NCI-H1930 (cell line): ENCODE results near the gene TMEM63B.
"Not testable (repeated sequence)": the region's sequence is repeated elsewhere in the genome, so short reads cannot be mapped to it uniquely, and the experiment has no call there.

Experiments
- DNase-seq, 2 experiments: peaks; one replicate each; lab custom pipeline; 2025; lab: John Stamatoyannopoulos, UW

TMEM63B gene

DNA sequence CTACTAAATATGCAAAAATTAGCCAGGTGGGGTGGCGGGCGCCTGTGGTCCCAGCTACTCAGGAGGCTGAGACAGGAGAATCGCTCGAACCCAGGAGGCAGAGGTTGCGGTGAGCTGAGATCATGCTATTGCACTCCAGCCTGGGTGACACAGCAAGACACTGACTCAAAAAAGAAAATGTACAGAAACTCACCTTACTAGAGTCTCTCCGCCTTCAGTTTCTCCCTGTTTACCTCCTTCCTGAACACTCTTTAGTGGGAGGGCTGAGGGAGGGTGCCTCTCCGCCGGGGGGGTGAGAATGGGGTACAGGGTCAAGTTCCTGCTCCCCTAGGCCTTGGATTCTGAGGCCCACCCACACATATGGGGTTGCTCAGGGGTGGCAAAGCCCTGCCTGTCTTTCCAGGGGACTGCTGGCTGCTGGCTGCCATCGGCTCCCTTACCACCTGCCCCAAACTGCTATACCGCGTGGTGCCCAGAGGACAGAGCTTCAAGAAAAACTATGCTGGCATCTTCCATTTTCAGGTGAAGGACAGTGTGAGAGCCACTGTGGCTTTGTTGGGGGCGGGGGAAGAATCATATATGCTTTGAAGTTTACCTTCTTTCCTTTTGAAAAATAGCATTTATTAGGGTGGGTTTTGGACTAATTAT is 44.7 kb downstream of the TMEM63B start:
- DNase-seq = no peak

DNA sequence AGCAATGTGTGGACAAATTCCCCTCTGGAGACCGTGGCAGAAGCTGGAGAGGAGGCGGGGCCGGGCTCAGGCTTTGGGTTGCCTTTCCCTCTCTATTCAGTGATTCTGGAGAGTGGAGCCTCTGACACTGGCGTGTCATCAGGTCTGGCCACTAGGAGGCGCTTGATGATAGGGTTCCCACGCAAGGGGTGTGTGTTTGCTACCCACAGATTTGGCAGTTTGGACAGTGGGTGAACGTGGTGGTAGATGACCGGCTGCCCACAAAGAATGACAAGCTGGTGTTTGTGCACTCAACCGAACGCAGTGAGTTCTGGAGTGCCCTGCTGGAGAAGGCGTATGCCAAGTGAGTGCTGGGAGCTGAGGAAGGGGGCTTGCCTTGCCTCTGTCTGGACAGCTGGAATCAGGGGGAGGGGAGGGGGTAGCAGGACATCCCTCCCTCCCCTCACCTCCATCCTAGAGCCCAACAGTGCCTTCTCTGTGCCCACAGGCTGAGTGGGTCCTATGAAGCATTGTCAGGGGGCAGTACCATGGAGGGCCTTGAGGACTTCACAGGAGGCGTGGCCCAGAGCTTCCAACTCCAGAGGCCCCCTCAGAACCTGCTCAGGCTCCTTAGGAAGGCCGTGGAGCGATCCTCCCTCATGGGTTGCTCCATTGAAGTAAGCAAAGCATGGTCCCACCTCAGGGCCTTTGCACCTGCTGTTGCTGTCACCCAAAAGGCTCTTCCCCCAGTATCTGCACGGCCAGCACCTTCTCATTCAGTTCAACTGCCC is 45.6 kb downstream of the TMEM63B start:
- DNase-seq = peak; percentile 20 to 56

DNA sequence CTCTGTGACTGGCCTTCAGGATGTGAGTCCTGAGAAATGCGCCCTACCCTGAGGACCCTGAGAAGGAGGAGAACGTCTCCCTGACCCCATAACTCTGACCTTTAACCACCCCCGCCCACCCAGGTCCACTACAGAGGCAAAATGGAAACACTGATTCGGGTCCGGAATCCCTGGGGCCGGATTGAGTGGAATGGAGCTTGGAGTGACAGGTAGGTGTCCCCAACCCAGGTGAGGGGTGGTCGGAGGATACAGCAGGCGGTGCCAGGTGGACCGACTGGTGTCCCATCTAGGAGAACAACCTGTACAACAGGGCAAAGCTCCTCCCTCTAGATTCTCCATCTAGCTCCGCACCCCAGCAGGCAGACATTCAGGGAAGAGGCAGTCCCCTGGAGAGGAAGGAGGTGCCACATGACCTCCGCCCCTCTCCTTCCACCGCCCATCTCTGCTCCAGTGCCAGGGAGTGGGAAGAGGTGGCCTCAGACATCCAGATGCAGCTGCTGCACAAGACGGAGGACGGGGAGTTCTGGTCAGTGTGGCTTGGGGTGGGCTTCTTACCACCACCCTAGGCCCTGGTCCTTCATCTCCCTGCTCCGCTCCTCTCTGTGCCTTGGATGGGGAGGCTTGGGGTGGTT is 48.9 kb downstream of the TMEM63B start:
- no peak for DNase-seq

DNA sequence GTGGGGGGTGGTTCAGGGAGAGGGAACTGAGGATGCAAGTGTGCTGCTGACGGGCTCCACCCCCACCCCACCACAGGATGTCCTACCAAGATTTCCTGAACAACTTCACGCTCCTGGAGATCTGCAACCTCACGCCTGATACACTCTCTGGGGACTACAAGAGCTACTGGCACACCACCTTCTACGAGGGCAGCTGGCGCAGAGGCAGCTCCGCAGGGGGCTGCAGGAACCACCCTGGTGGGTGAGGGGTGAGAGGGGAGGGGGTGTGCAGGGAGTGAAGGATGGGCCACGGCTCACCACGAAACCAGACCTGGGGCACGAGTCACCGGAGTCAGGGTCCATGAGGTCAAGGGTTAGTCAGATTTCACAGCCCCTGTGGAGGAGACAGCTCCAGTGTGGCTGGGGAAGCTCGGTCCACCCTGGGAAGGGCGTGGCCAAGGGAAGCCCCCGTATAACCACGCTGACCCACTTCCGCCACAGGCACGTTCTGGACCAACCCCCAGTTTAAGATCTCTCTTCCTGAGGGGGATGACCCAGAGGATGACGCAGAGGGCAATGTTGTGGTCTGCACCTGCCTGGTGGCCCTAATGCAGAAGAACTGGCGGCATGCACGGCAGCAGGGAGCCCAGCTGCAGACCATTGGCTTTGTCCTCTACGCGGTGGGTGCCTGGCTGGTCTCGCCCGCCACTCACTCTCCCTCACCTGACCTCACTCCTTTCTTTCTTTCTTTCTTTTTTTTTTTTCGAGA is 49.6 kb downstream of the TMEM63B start:
- DNase-seq = no peak

DNA sequence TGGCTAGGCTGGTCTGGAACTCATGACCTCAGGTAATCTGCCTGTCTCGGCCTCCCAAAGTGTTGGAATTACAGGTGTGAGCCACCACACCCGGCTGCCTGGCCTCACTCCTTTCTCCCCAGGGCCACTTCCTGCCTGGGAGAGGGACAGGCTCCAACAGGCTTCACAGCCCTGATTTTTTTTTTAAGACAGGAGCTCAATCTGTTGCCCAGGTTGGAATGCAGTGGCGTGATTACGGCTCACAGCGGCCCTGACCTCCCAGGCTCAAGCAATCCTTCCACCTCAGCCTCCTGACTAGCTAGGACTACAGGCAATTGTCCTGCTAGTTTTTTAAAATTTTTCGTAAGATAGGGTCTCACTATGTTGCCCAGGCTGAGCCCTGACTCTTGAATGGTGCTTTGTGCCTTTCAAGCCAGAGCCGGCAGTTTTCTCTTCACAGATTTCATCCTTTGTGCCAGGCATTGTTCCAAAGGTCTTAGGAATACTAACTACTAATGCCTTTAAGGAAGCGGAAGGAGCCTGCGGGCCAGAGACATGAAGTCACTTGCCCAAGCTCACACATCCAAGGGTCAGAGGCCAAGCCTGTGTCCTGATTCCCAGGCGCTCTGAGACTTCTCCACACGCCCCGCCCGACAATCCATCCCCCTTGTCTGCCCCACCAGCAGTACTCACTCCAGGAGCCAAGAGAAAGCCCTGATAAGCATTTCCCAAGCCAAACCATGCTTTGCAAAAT is 50.5 kb downstream of the TMEM63B start:
- no peak for DNase-seq

DNA sequence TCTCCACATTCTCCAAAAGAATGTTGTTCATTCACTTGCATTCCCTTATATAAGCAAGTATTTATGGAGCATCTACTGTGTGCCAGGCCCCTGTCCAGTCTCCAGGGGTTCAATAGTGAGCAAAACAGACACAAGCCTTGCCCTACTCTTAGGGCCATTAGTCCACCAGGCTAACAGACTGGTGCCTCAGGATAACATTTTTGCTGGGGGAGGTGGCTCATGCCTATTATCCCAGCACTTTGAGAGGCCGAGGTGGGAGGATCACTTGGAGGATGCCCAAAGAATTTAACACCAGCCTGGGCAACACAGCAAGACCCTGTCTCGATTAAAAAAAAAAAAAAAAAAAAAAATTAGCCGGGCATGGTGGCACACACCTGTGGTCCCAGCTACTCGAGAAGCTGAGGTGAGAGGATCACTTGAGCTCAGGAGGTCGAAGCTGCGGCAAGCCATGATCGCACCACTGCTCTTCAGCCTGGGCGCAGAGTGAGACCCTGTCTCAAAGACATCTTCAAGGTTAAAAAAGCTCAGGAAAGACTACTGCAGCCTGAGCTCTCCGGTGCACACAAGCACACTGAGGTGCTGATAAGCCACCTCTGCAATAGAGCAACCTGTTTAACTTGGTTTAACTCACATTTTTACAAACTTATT is 51.2 kb downstream of the TMEM63B start:
- DNase-seq = no peak

DNA sequence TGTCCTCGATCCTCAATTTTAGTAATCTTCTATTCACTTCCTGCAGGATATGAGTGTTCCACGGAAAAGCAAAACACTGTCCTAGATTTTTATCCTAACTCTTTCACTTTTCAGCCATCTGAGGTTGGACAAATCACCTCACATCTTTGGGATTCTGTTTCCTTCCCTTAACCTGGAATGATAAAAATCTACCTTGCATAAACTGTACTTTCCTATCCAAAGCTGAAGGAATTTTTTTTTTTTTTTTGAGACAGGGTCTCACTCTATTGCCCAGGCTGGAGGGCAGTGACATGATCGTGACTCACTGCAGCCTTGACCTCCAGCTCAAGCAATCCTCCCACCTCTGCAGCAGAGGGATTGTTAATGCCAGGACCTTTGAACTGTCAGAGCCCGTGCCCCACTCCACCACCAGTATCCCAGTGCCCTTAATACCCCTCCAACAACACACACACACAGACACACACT is 51.8 kb downstream of the TMEM63B start:
- DNase-seq = no peak

DNA sequence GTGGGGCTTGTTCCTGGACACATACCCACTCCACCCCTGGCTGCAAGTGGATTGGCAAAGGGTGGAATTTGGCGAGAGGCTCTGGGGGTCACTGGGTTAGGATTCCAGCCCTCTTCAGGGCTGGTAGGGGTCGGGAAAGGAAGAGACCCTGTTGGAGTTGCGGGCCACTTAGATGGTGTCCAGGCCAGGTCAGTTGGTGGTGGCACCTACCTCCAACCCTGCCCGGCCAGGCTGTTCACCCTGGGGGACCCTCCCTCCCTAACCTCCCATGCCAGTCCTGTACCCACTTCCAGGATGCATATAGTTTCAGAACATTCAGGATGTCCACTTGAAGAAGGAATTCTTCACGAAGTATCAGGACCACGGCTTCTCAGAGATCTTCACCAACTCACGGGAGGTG is 52.3 kb downstream of the TMEM63B start:
- no peak for DNase-seq

DNA sequence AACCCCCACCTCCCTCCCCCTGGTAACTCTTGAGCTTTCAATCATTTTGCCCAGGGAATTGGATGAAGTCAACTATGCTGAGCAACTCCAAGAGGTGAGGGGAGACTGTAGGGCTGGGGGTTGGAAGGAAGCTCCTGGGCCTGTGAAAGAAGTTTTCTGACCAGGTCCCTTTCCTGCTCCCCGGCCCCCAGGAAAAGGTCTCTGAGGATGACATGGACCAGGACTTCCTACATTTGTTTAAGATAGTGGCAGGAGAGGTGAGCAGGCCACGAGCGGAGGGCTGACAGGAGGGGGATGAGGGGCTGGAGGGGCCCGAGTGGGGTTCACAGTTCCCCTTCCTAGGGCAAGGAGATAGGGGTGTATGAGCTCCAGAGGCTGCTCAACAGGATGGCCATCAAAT is 53.1 kb downstream of the TMEM63B start:
- no peak for DNase-seq

DNA sequence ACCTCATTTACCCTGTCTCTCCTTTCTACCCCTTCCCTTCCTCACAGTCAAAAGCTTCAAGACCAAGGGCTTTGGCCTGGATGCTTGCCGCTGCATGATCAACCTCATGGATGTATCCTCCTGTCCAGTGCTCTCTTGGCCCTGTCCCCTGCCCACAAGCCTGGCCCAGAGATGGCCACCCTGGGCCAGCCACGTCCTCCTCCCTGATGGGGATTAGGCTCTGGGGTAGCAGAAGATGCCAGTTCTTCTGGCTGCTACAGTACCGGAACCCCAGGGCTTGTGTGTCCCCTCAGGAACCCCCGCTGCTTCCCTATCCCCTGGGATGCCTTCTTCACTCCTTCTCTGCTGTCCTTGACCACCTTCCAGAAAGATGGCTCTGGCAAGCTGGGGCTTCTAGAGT is 53.5 kb downstream of the TMEM63B start:
- no peak for DNase-seq

DNA sequence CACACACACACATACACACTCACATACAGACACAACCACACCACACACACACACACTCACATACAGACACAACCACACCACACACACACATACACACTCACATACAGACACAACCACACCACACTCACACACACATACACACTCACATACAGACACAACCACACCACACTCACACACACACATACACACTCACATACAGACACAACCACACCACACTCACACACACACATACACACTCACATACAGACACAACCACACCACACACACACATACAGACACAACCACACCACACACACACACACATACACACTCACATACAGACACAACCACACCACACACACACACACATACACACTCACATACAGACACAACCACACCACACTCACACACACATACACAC is 54.4 kb downstream of the TMEM63B start:
- not testable (repeated sequence) for DNase-seq

DNA sequence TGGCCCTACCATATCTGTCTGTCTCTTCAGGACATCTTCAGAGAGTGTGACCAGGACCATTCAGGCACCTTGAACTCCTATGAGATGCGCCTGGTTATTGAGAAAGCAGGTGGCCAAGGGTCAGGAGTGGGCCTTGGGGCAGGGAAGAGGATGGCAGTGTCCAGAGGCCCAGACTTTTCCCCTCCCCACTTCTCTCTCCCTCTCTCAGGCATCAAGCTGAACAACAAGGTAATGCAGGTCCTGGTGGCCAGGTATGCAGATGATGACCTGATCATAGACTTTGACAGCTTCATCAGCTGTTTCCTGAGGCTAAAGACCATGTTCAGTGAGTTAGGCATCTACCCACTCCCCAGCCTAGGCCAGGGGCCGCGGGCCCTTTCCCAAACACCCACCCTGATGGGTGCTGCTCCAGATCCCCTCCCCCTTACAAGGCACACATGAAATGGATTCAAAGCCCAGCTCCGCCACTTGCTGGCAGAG is 55.6 kb downstream of the TMEM63B start:
- DNase-seq = no peak

DNA sequence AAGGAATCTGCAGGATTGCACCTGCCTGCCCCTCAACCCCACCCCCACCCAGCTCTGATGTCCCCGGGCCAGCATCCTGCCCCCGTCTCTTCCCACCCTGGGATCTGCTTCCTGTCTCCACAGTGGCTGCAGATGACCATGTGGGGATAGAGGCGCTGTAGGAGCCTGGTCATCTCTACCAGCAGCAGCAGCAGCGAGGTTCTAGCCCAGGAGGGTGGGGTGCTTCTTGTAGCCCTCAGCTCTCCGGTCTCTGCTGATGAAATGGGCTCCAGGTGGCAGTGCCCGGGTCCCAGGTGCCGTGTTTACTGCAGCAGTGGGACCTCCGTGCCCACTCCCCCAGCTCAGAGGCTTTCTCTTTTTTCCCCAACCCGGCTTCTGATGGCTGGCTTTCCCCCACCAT is 56.4 kb downstream of the TMEM63B start:
- DNase-seq = no peak

DNA sequence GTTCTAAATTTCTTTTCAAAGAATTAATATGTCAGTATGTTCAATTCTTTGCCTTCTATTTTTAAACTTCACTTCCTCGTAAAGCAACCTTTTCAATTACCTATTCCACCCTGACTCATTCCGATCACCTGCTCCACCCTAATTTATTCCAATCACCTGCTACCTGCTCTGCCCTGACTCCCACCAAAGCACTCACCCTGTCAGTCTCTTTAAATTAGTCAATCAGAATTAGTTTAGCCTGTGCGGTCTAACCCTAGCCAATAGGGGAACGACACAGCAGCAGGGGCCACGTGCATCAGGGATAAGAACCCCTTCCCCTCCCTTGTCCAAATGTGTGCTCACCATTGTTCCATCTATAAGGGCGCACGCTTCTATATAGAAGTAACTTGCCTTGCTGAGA is 58.0 kb downstream of the TMEM63B start:
- not testable (repeated sequence) for DNase-seq

DNA sequence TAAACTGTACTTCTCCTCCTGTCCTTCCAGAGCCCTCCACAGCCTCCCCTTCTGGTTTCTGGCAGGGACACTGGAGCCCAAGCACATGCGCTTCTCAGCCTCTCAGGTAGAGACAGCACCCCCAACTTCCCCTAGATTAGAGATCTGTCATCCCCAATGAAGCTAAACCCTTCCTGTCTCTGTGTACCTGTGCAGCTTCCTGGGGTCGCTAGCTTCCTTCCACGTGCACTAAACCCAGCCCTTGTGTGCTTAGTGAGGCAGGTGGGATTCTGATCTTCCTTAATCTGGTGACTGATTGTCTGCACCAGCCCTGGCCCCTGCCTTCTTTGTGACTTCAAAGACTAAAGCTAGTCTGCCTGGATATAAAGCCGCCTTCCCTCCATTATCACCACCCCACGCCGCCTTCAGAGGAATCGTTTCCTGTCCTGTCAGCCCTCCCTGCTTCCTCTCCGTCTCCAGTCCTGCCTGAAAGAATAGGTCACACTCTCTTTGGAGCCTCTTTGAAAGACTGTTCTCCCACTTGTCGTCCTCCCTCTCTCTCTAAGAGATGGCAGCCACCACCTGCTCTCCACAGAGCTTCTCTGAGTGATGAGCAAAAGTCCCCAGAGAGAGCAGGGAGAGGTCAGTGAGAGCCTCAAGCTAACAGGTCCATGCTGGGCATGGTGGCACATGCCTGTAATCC is 58.7 kb downstream of the TMEM63B start:
- DNase-seq = no peak

DNA sequence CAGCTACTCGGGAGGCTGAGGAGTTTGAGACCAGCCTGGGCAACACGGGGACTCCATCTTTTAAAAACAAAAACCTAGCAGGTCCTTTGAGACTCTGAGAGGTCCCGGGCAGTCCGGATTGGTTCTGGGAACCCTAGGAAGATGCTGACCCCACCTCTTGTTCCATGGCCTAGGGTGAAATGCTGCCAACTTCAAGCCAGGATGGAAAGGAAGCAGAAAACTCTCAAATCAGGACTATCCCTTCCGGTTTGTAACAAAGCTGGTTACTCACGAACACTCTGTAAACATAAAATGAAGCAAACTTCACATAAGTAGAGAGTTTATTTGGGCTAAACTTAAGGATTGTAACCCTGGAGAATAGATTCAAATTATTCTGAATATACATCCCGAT is 59.3 kb downstream of the TMEM63B start:
- no peak for DNase-seq

DNA sequence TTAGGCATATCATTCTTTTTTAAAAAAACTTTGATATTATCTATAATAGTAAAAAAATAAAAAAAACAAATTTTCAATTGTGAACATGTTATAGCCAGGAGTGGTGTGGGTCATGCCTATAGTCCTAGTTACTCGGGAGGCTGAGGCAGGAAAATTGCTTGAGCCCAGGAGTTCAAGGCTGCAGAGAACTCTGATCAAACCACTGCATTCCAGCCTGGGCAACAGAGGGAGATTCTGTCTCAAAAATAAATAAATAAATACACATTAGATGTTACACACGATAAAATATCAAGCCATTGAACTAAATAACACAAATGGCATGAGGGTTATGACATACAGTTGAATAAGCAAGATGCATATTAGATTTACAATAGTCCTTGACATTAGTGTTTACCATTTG is 61.5 kb downstream of the TMEM63B start:
- DNase-seq = no peak

DNA sequence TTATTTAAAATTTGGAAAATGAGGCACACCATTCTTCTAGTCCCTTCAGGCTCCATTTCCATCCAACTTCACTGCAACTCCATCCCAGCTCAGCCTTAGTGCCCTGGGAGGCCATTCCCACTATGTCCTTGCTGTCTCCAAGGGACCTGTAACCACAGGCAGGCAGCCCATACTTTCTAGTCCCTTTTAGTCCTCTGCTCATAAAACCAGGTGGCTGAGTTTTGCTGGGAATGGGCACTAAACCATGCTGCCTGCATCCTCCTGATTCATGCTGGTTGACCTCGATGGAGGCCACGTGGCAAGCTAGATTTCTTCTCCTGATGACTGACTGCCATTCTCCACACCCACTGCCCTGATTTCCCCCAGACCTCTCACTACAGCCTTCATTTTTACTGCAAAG is 61.9 kb downstream of the TMEM63B start:
- DNase-seq = no peak

DNA sequence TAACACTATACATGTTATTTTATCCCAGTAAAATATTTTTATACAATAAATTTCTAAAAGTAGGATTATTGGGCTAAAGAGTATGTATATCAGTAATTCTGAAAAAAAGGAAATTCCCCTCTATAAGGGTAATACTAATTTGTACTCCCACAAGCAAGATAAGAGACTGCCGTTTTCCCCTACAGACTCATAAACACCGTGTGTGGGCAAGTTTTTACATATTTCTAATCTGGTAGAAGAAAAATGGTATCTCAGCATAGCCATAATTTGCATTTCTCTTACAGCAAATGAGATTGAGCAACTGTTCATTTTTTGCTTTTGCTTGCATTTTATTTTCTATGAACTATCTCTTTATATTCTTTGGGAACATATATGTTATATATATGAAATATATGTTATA is 63.4 kb downstream of the TMEM63B start:
- no peak for DNase-seq

DNA sequence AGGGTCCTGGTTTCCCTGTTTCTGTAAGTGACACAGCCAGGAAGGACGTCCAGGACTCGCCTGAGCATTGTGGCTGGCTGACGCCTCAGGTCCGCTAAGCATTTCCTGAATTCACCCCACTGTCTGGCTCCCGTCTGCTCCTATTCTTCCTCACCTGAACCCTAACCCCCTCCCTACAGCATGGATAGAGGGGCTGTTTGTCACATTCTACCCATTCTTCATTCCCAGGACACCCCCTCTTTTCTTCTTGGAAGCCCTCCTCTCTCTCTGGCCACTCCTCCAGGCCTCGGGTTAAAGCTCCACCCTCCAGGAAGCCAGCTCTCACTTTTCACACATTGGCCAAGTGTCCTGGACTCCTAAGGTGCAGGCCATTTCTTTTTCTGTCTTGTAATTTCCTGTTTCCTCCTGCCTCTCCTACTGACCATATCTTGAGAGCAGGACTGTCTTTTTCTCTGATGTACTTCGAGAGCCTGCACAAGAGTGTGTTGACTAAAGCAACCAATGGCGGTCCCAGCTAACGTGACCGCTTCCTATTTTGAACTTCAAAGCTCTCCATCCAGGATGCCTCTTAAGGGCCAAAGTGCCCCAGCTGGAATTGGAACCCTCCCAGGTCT is 65.2 kb downstream of the TMEM63B start:
- DNase-seq = no peak
